RPMI8226 (cell line): ENCODE measurements around the gene SLC7A5.
"Not testable (repeated sequence)": the region's sequence is repeated elsewhere in the genome, so short reads cannot be mapped to it uniquely, and the experiment has no call there.

Source experiments
- DNase-seq: peaks from one replicate; pipeline ENCODE4 v3.0.0-alpha.2; 2015

The SLC7A5 gene

GRCh38 chr16:87860553-87861299 is 8.6 kb downstream of the SLC7A5 start:
- DNase-seq, result no peak

DNA sequence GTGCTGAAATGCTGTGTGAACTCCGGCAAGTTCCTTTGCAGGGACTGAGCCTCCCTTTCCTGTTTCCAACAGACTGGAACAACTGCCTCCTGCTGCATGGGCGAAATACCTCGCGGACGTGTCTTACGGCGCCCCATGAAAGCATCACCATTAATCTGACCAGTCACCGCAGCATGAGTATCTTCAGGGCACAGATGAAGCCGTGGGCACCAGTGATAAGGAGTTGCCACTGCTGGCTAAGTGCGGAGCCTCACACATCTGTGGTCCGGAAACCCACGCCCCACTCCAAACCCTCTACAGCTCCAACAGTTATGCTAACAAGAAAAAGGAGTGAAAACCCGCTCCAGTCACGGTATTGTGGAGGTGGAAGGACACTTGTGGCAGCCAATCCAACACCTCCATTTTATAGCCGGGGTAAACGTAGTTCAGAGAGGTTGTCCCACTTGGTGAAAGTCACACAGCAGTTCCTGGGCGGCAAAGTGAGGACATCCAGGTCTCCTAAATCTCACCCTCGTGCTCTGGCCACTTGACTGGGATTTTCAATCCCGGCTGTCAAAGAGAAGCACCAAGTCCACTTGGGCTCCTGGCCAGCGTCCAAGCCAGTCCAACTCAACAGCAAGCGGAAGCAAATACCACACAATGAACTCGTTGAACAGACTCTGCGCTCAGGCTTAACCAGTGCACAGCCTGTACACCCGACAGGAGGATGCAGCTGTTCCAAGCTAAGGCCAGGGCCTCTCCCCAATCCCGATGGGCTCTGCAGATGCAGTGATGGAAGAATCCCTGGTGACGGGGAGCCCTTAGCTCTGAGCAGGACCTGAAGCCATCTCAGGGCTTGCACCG is 10.9 kb downstream of the SLC7A5 start:
- DNase-seq, result not testable (repeated sequence)

DNA sequence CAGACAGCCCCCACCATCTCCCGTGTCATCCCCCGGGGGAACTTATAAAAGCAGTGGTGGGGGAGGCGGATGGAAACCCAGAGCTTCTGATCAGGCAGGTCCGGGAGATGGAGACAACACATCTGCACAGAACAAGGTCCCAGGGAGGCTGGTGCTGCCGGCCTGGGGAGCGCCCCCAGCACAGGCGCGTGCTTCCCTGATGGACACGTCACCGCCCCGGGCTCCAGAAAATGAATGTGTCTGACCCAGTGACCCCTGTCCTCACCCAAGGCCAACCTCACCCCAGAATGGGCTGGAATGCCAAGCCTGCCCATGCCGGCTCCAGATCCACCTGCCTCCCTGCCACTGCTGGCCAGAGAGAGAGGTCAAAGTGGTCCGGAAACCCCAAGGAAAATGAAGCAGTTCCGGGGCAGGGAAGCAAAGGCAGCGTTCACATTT is 12.5 kb downstream of the SLC7A5 start:
- DNase-seq, result no peak

GRCh38 chr16:87855852-87856715 is 13.2 kb downstream of the SLC7A5 start:
- DNase-seq, result no peak

- no peak for DNase-seq
Measured at GRCh38 chr16:87854907-87855683, 14.2 kb downstream of the SLC7A5 start.

DNA sequence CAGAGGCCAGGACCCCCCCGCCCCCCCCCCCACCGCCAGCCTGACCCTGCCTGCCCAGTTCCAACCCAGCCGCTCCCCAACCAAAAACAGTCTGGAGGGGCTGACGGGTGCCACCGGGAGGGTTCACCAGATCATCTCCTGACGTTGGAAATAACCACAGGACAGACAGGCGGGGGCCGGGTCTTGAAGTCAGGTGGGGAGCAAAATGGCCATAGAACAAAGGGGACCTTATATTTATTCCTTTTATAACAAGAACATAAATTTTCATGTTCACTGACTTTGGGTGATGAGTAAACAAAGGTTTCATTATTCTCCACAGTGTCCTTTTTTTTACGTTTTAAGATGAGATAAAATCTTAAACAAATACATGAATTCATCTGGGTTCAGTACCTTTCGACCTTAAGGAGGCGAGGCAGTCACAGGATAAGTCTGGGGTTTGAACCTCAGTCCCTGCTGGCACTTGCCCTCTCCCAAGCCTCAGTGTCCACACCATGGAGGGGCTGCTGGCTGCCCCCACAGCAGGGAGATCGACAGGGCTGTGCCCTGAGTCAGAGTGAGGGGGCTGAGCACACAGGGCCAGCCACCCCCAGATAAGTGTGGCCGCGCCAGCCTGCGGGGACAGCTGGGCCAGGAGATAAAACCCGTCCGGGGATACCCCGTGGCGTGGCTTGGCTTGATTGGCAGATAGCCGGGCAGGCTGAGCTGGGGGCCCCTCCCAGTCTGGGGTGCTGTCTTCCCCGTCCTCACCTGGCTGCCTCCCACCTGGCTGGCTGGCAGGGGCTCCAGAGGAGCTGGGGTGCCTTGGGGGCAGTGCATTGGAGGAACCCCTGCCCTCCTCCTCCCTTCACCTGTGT is 15.0 kb downstream of the SLC7A5 start:
- DNase-seq, result no peak

- peak; percentile 67 for DNase-seq
Measured at GRCh38 chr16:87853411-87854052, 15.8 kb downstream of the SLC7A5 start.

GRCh38 chr16:87851601-87852000 is 17.7 kb downstream of the SLC7A5 start:
- DNase-seq, result no peak

DNA sequence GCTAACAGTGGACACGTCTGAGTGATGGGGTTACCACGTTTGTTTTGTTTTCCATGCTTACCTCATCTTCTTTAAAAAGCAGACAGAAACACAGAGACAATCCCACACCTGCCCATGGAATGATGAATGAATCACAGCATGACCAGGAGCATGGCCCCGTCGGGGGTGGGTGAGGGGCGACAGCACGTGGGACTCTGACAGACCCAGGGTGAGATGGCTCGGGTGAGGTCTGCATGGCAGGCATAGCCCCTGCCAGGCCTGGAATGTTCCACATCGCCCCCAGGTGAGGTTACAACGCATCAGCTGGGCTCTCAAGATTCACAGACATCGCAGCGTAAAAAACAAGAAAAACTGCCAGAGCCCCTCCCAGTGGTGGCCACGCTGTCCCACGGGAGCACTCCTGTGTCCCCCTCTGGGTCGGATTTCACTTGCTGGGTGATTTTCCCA is 18.1 kb downstream of the SLC7A5 start:
- no peak for DNase-seq

GRCh38 chr16:87850009-87851006 is 19.0 kb downstream of the SLC7A5 start:
- DNase-seq, result peak; percentile 50

- DNase-seq, result no peak
Measured at GRCh38 chr16:87849419-87850008, 19.8 kb downstream of the SLC7A5 start.

- DNase-seq, result no peak
Measured at GRCh38 chr16:87848676-87849345, 20.5 kb downstream of the SLC7A5 start.

- DNase-seq, result no peak
Measured at GRCh38 chr16:87847785-87848675, 21.3 kb downstream of the SLC7A5 start.

DNA sequence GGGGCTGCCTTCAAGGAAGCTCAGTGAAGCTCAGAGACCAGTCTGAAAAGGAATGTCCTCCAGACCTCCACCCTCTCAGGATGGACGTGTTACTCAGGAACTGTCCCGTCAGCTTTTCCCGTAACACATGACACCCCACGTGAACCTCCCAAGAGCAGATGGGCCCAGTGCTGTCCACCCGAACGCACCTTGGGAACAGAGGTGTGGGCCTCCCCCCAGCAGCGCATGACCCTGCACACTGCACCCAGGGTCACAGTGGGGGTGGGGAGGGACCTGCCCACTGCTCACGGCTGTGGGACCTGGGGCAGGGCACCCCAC is 21.9 kb downstream of the SLC7A5 start:
- no peak for DNase-seq

DNA sequence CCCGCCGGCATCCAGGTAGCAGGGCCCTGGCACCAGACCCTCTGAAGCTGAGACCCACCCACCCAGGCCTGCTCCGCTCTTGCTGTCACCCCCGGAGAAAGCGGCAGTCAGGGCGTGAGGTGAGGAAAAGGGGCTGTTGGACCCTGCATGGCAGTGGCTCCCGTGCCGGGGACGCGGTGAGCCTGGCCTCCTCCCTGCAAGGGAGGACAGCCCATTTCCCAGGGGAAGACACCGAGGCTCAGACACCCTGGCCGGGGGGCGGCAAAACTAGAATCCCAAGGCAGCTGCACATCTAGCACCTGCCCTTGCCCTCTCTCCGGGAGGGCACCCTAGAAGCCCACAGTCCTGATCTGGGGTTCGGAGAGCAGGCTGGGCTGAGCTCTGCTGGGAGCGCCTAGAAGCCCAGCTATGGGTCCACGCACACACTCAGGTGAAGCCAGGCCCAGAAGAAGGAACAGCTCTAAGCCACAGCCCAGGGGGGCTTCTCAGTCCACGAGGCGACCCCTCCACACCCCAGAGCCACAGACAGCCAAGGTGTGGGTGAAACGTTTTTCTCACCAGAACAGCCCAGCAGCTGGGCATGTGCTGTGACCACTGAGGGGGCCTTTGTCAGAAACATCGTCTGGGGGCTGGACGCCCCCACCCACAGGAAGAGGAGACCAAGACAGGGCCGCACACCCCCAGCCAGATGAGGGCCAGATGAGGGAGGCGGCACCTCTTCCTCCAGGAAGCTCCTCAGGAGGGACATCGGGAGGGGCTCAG is 22.4 kb downstream of the SLC7A5 start:
- DNase-seq, result no peak

GRCh38 chr16:87845807-87846619 is 23.3 kb downstream of the SLC7A5 start:
- DNase-seq, result no peak
